ENCODE measurements around the gene KLK3.

KLK3 gene

DNA sequence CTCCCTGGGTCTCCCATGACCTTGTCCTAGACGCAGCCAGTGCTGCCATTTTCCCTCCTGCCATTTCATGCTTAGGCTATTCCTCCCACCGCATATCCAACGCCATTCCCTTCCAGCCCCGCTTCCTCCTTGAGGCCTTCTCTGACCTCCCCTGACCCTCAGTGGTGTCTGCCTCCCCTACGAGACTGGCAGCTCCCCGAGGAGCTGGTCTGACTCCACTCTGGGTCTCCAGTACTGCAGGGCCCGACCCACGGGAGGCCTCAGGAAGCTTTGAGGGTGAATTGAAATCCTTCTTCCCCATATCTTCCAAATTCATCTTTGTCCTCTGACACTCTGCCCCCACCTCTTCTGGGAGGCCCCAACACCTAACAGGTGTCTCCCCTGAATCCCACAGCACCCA lies 22.0 kb upstream of the KLK3 start:
- no peak for DNase-seq

DNA sequence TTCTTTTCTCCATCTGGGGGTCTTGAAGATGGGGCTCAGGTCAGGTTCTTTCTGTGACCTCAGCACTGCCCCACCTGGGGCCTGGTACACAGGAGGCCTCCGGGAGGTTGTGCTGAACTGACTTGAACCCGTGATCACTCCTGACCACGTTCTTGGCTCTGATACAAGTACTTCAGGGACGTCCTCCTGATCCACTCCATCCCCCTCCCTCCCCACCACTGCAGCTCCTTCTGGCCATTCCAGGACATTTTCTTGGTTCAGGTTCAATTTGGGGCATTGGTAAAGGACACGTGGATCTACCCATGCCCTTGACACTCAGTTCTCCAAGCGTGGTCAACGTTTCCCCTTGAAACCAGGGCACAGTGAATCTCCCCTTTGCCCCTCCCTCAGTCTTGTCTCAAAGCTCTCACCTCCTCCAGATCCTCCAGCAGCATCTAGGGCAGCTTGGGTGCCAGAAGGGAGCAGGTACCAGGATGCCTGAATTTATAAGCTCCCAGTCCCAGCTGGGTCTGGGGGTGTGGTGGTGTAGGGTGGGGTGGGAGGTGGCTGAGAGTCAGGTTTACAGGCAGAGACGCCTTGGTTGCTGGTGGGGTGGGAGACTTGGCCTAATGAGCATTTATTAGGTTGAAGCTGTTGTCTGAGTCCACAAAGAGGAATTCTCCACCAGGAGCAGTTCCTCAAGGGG lies 21.5 kb upstream of the KLK3 start, which contains the start of gene KLK15:
Gene KLK15 (minus strand): TSS at position 458 of the 685 bp plus-strand sequence. CDS start 2,082 bp downstream, outside the sequence.
- DNase-seq: no peak

GRCh38 chr19:50833802-50834167 lies 20.9 kb upstream of the KLK3 start:
- no peak for DNase-seq

DNA sequence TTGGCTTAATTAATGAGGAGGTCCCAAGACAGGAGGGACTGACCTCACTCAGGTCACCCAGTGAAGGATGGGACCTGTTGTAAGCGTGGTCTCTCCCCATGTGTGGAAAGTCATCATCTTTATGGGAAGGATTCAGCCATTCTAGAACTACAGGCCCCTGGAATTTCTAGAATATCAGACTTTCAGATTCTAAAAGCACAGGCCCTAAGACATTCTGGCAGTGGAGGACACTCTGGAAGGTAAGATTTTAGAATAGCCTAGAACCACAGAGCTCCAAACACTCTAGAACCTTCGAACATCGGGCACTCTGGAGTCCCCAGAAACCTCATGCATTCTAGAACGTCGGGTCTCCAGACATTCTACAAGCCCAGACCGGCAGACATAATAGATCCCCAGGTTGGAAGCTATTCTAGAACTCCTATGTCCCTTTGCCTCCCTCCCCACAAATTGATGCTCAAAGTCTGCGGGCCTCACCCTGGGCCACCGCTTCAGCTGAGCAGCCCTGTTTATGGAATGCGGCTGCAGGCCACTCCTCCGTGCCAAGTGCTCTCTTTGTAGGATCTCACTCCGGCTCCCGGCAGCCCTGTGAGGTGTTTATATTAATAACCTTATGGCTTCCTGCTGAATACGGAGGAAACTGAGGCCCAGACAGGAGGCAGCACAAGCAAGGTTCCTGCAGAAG lies 19.5 kb upstream of the KLK3 start:
- no peak for DNase-seq

DNA sequence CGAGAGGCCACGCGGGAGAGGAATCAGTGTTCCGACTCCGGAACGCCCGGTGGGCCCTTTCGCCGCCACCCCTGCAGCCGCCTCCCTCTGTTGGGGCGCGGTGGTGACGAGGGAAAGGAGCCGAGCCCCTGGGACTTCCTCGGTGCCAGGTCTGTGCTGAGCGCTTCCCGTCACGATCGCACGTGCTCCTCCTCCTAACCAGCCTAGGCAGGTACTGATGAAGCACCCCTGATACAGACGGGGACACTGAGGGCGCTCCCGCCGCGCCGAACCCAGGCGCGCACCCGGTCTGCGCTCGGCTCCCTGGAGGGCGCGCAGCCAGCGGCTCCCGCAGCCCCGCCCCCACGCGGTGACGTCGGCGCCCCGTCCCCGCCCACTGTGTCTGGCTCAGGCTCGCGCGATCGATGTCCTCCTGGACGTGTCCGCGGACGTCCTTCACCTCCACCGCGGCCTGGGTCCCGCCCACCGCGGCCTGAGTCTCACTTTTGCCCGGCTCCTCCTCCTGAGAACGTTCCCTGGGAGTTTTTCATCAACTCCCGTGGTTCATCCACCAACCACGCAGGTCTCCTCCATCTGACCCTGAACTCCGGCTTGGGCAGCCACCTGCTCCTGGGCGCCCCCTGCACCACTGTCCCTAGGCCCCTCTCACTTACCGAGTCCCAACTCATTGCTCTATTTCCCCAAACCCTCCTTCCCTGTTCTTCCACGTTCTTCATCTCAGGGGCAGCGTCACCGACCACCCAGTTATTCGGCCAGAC lies 18.8 kb upstream of the KLK3 start:
- peak in 1 of 2 donors; percentile 29 for DNase-seq

GRCh38 chr19:50836543-50837195 lies 18.0 kb upstream of the KLK3 start:
- no peak for DNase-seq

DNA sequence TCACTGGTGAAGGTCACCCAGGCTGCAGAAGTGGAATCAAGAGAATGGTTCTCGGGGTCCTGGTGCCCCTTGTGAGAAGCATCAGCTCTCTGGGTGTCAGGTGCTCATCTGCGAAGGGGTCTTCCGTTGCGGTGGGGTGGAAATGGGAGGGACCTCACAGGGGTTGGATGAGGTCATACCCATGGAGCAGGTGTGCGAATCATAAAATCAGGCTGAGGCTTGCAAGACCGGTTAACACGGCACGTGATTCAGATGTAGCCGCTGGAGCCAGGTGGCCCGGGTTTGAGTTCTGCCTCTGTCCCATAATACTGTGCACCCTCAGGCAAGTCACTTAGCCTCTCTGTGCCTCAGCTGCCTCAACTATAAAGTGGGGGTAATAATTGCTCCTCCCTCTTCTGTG lies 17.4 kb upstream of the KLK3 start:
- DNase-seq: no peak

- DNase-seq: no peak
Measured at GRCh38 chr19:50838239-50838638, 16.5 kb upstream of the KLK3 start.

DNA sequence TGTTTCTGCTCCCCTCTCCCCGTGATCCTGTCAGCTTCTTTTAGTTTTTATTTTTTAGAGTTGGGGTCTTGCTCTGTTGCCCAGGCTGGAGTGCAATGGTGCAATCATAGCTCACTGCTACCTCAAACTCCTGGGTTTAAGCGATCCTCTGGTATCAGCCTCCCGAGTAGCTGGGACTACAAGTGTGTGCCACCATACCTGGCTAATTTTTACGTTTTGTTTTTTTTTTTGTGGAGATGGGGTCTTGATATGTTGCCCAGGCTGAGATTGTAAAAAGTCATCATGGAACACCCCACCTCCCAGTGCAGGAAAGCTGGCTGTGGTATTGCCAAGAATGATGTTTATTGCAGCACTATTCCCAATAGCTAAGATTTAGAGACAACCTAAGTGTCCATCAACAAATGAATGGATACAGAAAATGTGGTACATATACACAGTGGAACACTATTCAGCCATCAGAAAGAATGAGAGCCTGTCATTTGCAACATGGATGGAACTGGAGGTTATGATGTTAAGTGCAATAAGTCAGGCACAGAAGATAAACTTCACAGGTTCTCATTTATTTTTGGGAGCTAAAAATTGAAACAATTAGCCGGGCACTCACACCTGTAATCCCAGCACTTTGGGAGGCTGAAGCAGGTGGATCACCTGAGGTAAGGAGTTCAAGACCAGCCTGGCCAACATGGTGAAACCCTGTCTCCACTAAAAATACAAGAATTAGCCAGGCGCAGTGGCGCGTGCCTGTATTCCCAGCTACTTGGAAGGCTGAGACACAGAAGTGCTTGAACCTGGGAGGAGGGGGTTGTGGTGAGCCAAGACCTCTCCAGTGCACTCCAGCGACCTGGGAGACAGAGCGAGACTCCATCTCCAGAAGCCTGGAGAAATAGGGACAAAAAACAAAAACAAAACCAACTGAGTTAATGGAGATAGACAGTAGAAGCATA lies 14.7 kb upstream of the KLK3 start:
- no peak for DNase-seq

DNA sequence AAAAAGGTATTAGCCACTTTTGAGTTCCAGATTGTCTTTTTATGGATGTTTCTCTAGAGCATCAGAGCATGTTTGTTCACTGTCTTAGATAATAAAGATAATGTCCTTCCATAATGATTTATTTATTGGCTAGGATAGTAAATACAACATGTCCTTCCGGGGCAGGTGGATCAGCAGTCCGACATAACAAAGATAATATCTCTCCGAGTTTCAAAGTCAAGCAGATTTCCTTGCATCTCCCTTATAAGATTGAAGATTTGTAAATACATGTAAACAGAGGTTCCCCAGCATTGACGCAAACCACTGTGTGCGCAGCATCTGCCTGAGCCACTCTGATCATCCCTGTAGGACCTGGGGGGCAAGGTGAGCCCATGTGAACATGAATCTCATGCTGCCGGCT lies 12.6 kb upstream of the KLK3 start:
- no peak for DNase-seq

DNA sequence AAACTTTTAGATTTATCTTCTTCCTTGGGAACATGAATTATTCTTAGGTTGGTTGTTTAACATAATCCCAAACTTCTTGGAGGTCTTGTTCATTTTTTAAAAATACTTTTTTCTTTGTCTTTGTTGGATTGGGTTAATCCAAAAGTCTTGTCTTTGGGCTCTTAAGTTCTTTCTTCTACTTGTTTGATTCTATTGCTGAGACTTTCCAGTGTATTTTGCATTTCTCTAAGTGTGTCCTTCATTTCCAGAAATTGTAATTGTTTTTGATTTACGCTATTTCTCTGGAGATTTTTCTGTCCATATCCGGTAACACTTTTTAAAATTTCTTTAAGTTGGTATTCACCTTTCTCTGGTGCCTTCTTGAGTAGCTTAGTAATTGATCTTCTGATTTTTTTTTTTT lies 11.5 kb upstream of the KLK3 start:
- DNase-seq: no peak

GRCh38 chr19:50843701-50844221 lies 11.0 kb upstream of the KLK3 start:
- no peak for DNase-seq

DNA sequence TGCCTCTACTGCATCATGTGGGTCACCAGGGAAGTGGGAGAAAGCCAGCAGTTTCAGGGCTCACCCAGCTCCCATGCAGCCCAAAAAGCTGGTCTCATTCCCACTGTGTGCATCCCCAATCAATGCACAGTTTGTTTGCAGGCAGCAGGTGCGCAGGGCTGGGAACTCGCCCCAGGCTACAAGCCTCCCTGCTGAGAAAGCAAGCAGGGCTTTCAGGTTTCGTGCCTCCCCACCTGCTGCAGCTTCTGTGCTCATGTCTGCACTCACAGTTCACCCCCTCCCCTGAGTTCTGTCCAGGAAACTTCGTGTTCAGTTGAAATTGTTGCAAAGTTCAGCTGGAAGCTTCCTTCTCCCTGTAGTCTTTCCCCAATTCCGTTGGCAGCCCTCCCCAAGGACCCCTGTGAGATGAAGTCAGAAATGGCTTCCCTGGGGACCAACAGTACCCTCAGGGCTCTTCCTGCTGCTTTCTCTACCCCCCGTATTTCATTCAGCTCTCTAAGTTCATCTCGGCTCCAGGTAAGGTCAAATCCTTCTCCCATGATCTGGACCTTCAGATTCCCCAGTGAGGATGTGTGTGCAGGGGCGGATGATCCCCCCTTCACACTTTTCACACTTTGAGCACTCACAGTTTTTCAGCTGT lies 10.3 kb upstream of the KLK3 start:
- DNase-seq: no peak

- DNase-seq: no peak
Measured at GRCh38 chr19:50850738-50851137, 4.0 kb upstream of the KLK3 start.

- DNase-seq: no peak
Measured at GRCh38 chr19:50851620-50852019, 3.1 kb upstream of the KLK3 start.

DNA sequence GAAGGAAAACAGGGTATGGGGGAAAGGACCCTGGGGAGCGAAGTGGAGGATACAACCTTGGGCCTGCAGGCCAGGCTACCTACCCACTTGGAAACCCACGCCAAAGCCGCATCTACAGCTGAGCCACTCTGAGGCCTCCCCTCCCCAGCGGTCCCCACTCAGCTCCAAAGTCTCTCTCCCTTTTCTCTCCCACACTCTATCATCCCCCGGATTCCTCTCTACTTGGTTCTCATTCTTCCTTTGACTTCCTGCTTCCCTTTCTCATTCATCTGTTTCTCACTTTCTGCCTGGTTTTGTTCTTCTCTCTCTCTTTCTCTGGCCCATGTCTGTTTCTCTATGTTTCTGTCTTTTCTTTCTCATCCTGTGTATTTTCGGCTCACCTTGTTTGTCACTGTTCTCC lies 2.7 kb downstream of the KLK3 start:
- no peak for DNase-seq

GRCh38 chr19:50858886-50859285 lies 4.2 kb downstream of the KLK3 start:
- DNase-seq: no peak

GRCh38 chr19:50859849-50860248 lies 5.1 kb downstream of the KLK3 start:
- DNase-seq: no peak

DNA sequence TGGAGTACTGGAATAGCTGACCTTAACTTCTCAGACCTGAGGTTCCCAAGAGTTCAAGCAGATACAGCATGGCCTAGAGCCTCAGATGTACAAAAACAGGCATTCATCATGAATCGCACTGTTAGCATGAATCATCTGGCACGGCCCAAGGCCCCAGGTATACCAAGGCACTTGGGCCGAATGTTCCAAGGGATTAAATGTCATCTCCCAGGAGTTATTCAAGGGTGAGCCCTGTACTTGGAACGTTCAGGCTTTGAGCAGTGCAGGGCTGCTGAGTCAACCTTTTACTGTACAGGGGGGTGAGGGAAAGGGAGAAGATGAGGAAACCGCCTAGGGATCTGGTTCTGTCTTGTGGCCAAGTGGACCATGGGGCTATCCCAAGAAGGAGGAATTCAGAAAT lies 6.3 kb downstream of the KLK3 start:
- DNase-seq: no peak

GRCh38 chr19:50861496-50862286 lies 7.0 kb downstream of the KLK3 start:
- no peak for DNase-seq

- DNase-seq: no peak
Measured at GRCh38 chr19:50869479-50869878, 14.8 kb downstream of the KLK3 start.
